CD4-positive, alpha-beta memory T cell (primary cell): ENCODE data around the gene PAK4. TPM values are rescaled to one million over a fixed set of nuclear protein-coding genes. Genes with fewer than 3 reads are reported as not detected.

ENCODE experiments used
- CTCF ChIA-PET: fragments of 350-600 bp; sonication (Branson Sonifier 250); formaldehyde crosslinking; loops from one replicate; lab custom pipeline; 2021; ENCODE audit warnings: inconsistent platforms; ENCODE audit not compliant: partially characterized antibody; lab: Charles Lee
- POLR2A ChIA-PET: fragments of 350-600 bp; sonication (Branson Sonifier 250); formaldehyde crosslinking; loops from one replicate; lab custom pipeline; 2021; ENCODE audit not compliant: partially characterized antibody; lab: Charles Lee
- DNase-seq, 5 donors: peaks; one replicate each; pipeline versions ENCODE4 v3.0.0 to v3.0.0-alpha.2; 2020 to 2022; ENCODE audit warnings: mixed read lengths in 1 of 5
- H3K27ac ChIP-seq: one replicate; pipeline ENCODE4 v1.7.0; 2013; ENCODE audit warnings: low read depth, low read length
- H3K27me3 ChIP-seq: 2 replicates; pipeline ENCODE4 v1.7.0; 2013; ENCODE audit warnings: mild to moderate bottlenecking, low read length, moderate library complexity; ENCODE audit not compliant: insufficient read depth
- H3K36me3 ChIP-seq: 2 replicates; pipeline ENCODE4 v1.7.0; 2013; ENCODE audit warnings: mild to moderate bottlenecking, low read length, moderate library complexity; ENCODE audit not compliant: insufficient read depth
- H3K4me1 ChIP-seq: 2 replicates; pipeline ENCODE4 v1.7.0; 2013; ENCODE audit warnings: mild to moderate bottlenecking, low read length, moderate library complexity; ENCODE audit not compliant: insufficient read depth
- H3K4me3 ChIP-seq, 2 donors: one replicate each; pipeline ENCODE4 v1.7.0; 2013; ENCODE audit warnings: low read length in 2 of 2, mild to moderate bottlenecking in 1 of 2
- H3K9me3 ChIP-seq, 2 donors: one replicate each; pipeline ENCODE4 v1.7.0; 2013; ENCODE audit warnings: low read length in 2 of 2, control low read depth in 1 of 2; ENCODE audit not compliant: control insufficient read depth in 1 of 2
- H3K27ac Mint-ChIP-seq, 7 donors: one replicate each; pipeline ENCODE4 v1.8.0; 2020 to 2021; ENCODE audit warnings: mixed read lengths in 7 of 7, mild to moderate bottlenecking in 6 of 7, inconsistent platforms in 3 of 7, moderate library complexity in 3 of 7
- H3K27me3 Mint-ChIP-seq, 2 donors: one replicate each; pipeline ENCODE4 v1.8.0; 2020 to 2021; ENCODE audit warnings: mixed read lengths in 2 of 2
- H3K36me3 Mint-ChIP-seq, 2 donors: one replicate each; pipeline ENCODE4 v1.8.0; 2020 to 2021; ENCODE audit warnings: mixed read lengths in 2 of 2, inconsistent platforms in 1 of 2, mild to moderate bottlenecking in 1 of 2
- H3K4me1 Mint-ChIP-seq, 4 donors: one replicate each; pipeline ENCODE4 v1.8.0; 2020 to 2021; ENCODE audit warnings: mixed read lengths in 4 of 4, mild to moderate bottlenecking in 1 of 4
- H3K4me3 Mint-ChIP-seq, 8 donors: one replicate each; pipeline ENCODE4 v1.8.0; 2020 to 2021; ENCODE audit warnings: mixed read lengths in 8 of 8, mild to moderate bottlenecking in 7 of 8, moderate library complexity in 6 of 8, inconsistent platforms in 3 of 8
- H3K9me3 Mint-ChIP-seq, 8 donors: one replicate each; pipeline ENCODE4 v1.8.0; 2020 to 2021; ENCODE audit warnings: mixed read lengths in 8 of 8, mild to moderate bottlenecking in 5 of 8, inconsistent platforms in 3 of 8, moderate library complexity in 1 of 8
- intact Hi-C: fragments of 100-400 bp; cut with micrococcal nuclease; formaldehyde crosslinking; loops from one replicate; pipeline ENCODE4 v1.15.1; 2023
- polyA plus RNA-seq, 2 donors: library from polyadenylated mRNA; unstranded; fragments of 300-500 nt; fragmentation: Illumina TruSeq; gene quantifications; one replicate each; pipeline ENCODE4 v1.2.3, GENCODE V29; 2021
- total RNA-seq, 2 experiments: library from RNA; stranded (reverse); gene quantifications; one replicate each; pipeline ENCODE4 v1.2.3, GENCODE V29; 2021

The PAK4 gene
- total and polyA plus RNA-seq, 4 experiments from 2014 or later, result 1.3 to 15.7 (median 8.0) TPM

GRCh38 chr19:39157997-39158389 is 32.4 kb downstream of the PAK4 start:
- no peak for DNase-seq
- no peaks in the 10 kb centered on the region for H3K27me3 ChIP-seq
- no peak overlapping the region for H3K4me3 ChIP-seq
- Mint-ChIP-seq H3K4me3 (peak overlapping the region in 1 of 8 donors; percentile 39), H3K27me3 (no peaks in the 10 kb centered on the region), H3K27ac (peak overlapping the region in 3 of 7 donors; percentile 3 to 72 (median 59)), H3K9me3 (peaks cover 0 to 2% (median 0%) of the 10 kb centered on the region in 8 donors), H3K4me1 (peaks cover 20 to 34% (median 23%) of the 10 kb centered on the region in 4 donors), H3K36me3 (peaks cover 0 to 4% of the 10 kb centered on the region in 2 donors)
- H3K9me3 ChIP-seq, result no peaks in the 10 kb centered on the region
- H3K27ac ChIP-seq, result no peak overlapping the region
- ChIA-PET CTCF (no interaction called here), POLR2A (no interaction called here)
- peaks cover 4% of the 10 kb centered on the region for H3K4me1 ChIP-seq
- intact Hi-C loops, result no loop called here
- H3K36me3 ChIP-seq, result no peaks in the 10 kb centered on the region

GRCh38 chr19:39158646-39159260 is 33.2 kb downstream of the PAK4 start:
- H3K27me3 Mint-ChIP-seq, result no peaks in the 10 kb centered on the region
- intact Hi-C loops, result no loop called here

DNA sequence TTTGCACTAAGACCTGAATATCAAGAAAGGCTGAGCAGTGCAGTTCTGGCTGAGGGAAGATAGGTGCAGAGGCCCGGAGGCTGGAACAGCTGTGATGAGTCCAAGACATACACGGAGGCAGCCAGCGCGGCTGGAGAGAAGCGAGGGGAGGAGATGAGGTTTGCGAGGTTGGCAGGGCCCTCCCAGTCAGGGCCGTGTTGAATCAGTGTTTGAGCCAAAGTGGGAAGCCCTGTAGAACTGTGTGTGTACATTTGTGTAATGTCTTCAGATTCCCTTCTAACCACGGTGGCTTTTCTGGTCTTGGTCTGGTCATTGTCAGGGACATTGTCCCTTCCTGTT is 34.9 kb downstream of the PAK4 start:
- no peak overlapping the region for H3K4me3 ChIP-seq
- Mint-ChIP-seq H3K4me3 (no peak overlapping the region), H3K27ac (peak overlapping the region in 3 of 7 donors; percentile 53 to 82 (median 66)), H3K27me3 (no peaks in the 10 kb centered on the region), H3K4me1 (peaks cover 12 to 26% (median 18%) of the 10 kb centered on the region in 4 donors), H3K36me3 (no peaks in the 10 kb centered on the region), H3K9me3 (no peaks in the 10 kb centered on the region)
- CTCF ChIA-PET, result no interaction called here
- H3K27ac ChIP-seq, result no peak overlapping the region
- POLR2A ChIA-PET, result no interaction called here
- H3K9me3 ChIP-seq, result no peaks in the 10 kb centered on the region
- intact Hi-C loops, result no loop called here
- no peaks in the 10 kb centered on the region for H3K36me3 ChIP-seq
- H3K27me3 ChIP-seq, result no peaks in the 10 kb centered on the region
- H3K4me1 ChIP-seq, result peaks cover 4% of the 10 kb centered on the region
- DNase-seq, result no peak

More at GRCh38 chr19:39158646-39159260, 33.2 kb downstream of the PAK4 start:
- Histone ChIP-seq H3K4me1 (peaks cover 4% of the 10 kb centered on the region), H3K27ac (no peak overlapping the region), H3K9me3 (no peaks in the 10 kb centered on the region), H3K27me3 (no peaks in the 10 kb centered on the region), H3K4me3 (no peak overlapping the region), H3K36me3 (no peaks in the 10 kb centered on the region)
- DNase-seq, result no peak
- H3K4me3 Mint-ChIP-seq, result no peak overlapping the region
- ChIA-PET CTCF (no interaction called here), POLR2A (no interaction called here)
- H3K27ac Mint-ChIP-seq, result peak overlapping the region in 3 of 7 donors; percentile 17 to 75 (median 36)
- H3K4me1 Mint-ChIP-seq, result peaks cover 18 to 32% (median 23%) of the 10 kb centered on the region in 4 donors
- peaks cover 0 to 1% (median 0%) of the 10 kb centered on the region in 8 donors for H3K9me3 Mint-ChIP-seq
- peaks cover 0 to 4% of the 10 kb centered on the region in 2 donors for H3K36me3 Mint-ChIP-seq

- H3K9me3 ChIP-seq, result no peaks in the 10 kb centered on the region
- H3K4me3 ChIP-seq, result no peak overlapping the region
- Mint-ChIP-seq H3K27me3 (no peaks in the 10 kb centered on the region), H3K36me3 (no peaks in the 10 kb centered on the region), H3K4me3 (no peak overlapping the region), H3K4me1 (peaks cover 10 to 26% (median 17%) of the 10 kb centered on the region in 4 donors), H3K9me3 (no peaks in the 10 kb centered on the region), H3K27ac (peak overlapping the region in 2 of 7 donors; percentile 15 to 22)
- ChIA-PET POLR2A (no interaction called here), CTCF (no interaction called here)
- H3K4me1 ChIP-seq, result peaks cover 4% of the 10 kb centered on the region
- no peaks in the 10 kb centered on the region for H3K36me3 ChIP-seq
- intact Hi-C loops, result no loop called here
- DNase-seq, result no peak
- H3K27me3 ChIP-seq, result no peaks in the 10 kb centered on the region
- no peak overlapping the region for H3K27ac ChIP-seq
Measured at GRCh38 chr19:39160889-39161672, 35.5 kb downstream of the PAK4 start.

- H3K9me3 Mint-ChIP-seq, result no peaks in the 10 kb centered on the region
- intact Hi-C loops, result no loop called here
- peaks cover 10 to 21% (median 14%) of the 10 kb centered on the region in 4 donors for H3K4me1 Mint-ChIP-seq
- H3K36me3 ChIP-seq, result no peaks in the 10 kb centered on the region
- no peak overlapping the region for H3K4me3 ChIP-seq
- no peaks in the 10 kb centered on the region for H3K27me3 ChIP-seq
- H3K27me3 Mint-ChIP-seq, result no peaks in the 10 kb centered on the region
- H3K36me3 Mint-ChIP-seq, result no peaks in the 10 kb centered on the region
- ChIA-PET CTCF (no interaction called here), POLR2A (no interaction called here)
- H3K27ac Mint-ChIP-seq, result peak overlapping the region in 3 of 7 donors; percentile 7 to 57 (median 43)
- DNase-seq, result no peak
- H3K27ac ChIP-seq, result no peak overlapping the region
- H3K4me3 Mint-ChIP-seq, result no peak overlapping the region
- no peaks in the 10 kb centered on the region for H3K9me3 ChIP-seq
- no peaks in the 10 kb centered on the region for H3K4me1 ChIP-seq
Measured at GRCh38 chr19:39162441-39163043, 37.0 kb downstream of the PAK4 start.

DNA sequence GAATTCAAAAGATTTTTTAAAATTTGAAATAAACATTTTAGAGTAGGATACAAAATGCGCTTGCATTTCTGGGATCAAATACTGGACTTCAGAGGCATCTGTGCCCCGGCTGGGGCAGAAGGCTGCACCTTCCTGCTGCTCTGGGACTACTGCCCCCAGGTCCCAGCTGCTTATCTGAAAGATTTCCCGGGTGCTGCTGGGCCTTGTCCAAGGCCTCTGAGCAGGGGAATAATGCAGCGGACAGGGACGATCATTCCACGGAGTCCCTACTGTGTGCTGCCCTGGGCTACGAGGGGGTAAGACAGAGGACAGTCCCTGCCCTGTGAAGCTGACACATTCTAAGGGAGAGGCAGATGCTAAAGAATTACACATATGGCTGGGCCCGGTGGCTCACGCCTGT is 38.0 kb downstream of the PAK4 start:
- H3K27me3 Mint-ChIP-seq, result no peaks in the 10 kb centered on the region
- no peak overlapping the region for H3K4me3 Mint-ChIP-seq
- Histone ChIP-seq H3K9me3 (no peaks in the 10 kb centered on the region), H3K27ac (no peak overlapping the region), H3K4me1 (no peaks in the 10 kb centered on the region), H3K4me3 (no peak overlapping the region), H3K27me3 (no peaks in the 10 kb centered on the region), H3K36me3 (no peaks in the 10 kb centered on the region)
- ChIA-PET POLR2A (no interaction called here), CTCF (no interaction called here)
- intact Hi-C loops, result no loop called here
- peaks cover 0 to 3% of the 10 kb centered on the region in 2 donors for H3K36me3 Mint-ChIP-seq
- no peaks in the 10 kb centered on the region for H3K9me3 Mint-ChIP-seq
- H3K27ac Mint-ChIP-seq, result no peak overlapping the region
- DNase-seq, result no peak
- H3K4me1 Mint-ChIP-seq, result peaks cover 5 to 18% (median 8%) of the 10 kb centered on the region in 4 donors

GRCh38 chr19:39164289-39164688 is 38.7 kb downstream of the PAK4 start:
- H3K27ac ChIP-seq, result no peak overlapping the region
- H3K4me3 ChIP-seq, result no peak overlapping the region
- H3K27ac Mint-ChIP-seq, result peak overlapping the region in 3 of 7 donors; percentile 24 to 82 (median 36)
- no peak for DNase-seq
- CTCF ChIA-PET, result no interaction called here
- no peaks in the 10 kb centered on the region for H3K27me3 Mint-ChIP-seq
- H3K4me1 Mint-ChIP-seq, result peaks cover 4 to 13% (median 6%) of the 10 kb centered on the region in 4 donors
- POLR2A ChIA-PET, result no interaction called here
- no peaks in the 10 kb centered on the region for H3K36me3 ChIP-seq
- H3K9me3 ChIP-seq, result no peaks in the 10 kb centered on the region
- no peak overlapping the region for H3K4me3 Mint-ChIP-seq
- H3K4me1 ChIP-seq, result no peaks in the 10 kb centered on the region
- intact Hi-C loops, result no loop called here
- H3K36me3 Mint-ChIP-seq, result peaks cover 5 to 9% of the 10 kb centered on the region in 2 donors
- no peaks in the 10 kb centered on the region for H3K27me3 ChIP-seq
- H3K9me3 Mint-ChIP-seq, result no peaks in the 10 kb centered on the region
